ENCODE measurements around the gene LEMD3.

LEMD3 gene

GRCh38 chr12:65294641-65295262, 125.4 kb downstream of the LEMD3 start:
- Histone ChIP-seq H3K4me1 (ENCODE audit: insufficient read depth, low read length) (no peaks in the 10 kb centered on the region), H3K9ac (ENCODE audit: low read depth, low read length) (no peak overlapping the region), H3K9me3 (ENCODE audit: control insufficient read depth, insufficient read depth, low read length) (no peaks in the 10 kb centered on the region), H3K36me3 (ENCODE audit: insufficient read depth, low read length) (no peaks in the 10 kb centered on the region)

DNA sequence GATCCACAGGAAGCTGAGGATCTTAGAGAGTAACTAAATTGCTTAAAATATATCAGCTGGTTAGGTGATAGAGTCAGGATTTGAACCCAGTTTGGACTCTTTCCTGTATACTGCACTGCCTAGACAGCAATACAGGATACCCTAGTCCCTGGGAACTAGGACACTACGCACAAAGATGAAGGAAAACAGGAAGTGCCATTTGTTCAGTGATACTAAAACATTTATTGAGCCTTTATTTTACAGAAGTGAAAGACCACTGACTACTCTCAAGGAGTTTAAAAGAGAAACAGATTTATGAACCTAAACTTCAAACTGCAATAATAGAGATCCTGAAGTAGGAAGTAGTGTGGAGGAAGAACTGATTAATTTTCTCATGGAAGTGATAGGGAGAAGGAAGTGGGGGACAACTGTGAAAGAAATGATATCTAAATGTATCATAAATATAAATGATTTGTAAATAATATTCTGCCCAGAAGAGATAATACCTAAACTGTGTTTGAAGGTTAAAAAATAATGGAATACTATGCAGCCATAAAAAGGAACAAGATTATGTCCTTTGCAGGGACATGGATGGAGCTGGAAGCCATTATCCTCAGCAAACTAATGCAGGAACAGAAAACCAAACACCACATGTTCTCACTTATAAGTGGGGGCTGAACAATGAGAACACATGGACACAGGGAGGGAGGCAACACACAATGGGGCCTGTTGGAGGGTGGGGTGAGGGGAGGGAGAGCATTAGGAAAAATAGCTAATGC, 127.3 kb downstream of the LEMD3 start:
- Histone ChIP-seq H3K9me3 (ENCODE audit: control insufficient read depth, insufficient read depth, low read length) (no peaks in the 10 kb centered on the region), H3K4me1 (ENCODE audit: insufficient read depth, low read length) (no peaks in the 10 kb centered on the region), H3K36me3 (ENCODE audit: insufficient read depth, low read length) (no peaks in the 10 kb centered on the region), H3K9ac (ENCODE audit: low read depth, low read length) (no peak overlapping the region)

All from ES-I3 (cell line).